Natural killer cell (primary cell): Measurements from ENCODE around the gene PTPRK. TPM values are rescaled to one million over a fixed set of nuclear protein-coding genes. Genes with fewer than 3 reads are reported as not detected.

Experiments used
- ATAC-seq, 3 donors: fragments of 150-1000 bp in 2 of 3; fragments of 200-7000 bp in 1 of 3; cut with Tn5 transposase; 1 replicate in 1 of 3; 2 replicates in 2 of 3; pipeline ENCODE4 v1.10.0; 2021; ENCODE audit warnings: mild to moderate bottlenecking in 2 of 3, moderate library complexity in 2 of 3
- DNase-seq, 2 donors: peaks; one replicate each; pipeline versions ENCODE4 v3.0.0 to v3.0.0-alpha.2; 2013 to 2021; ENCODE audit warnings: mixed read lengths in 1 of 2
- H3K27ac ChIP-seq: one replicate; pipeline ENCODE4 v1.5.1; 2013; ENCODE audit warnings: mild to moderate bottlenecking, low read length
- H3K27me3 ChIP-seq: one replicate; pipeline ENCODE4 v1.6.1; 2013; ENCODE audit warnings: low read length; ENCODE audit not compliant: control insufficient read depth, insufficient read depth
- H3K36me3 ChIP-seq: one replicate; pipeline ENCODE4 v1.6.1; 2013; ENCODE audit warnings: low read length; ENCODE audit not compliant: control insufficient read depth, insufficient read depth
- H3K4me1 ChIP-seq: one replicate; pipeline ENCODE4 v1.6.1; 2013; ENCODE audit warnings: low read length; ENCODE audit not compliant: control insufficient read depth, insufficient read depth
- H3K4me3 ChIP-seq: one replicate; pipeline ENCODE4 v1.5.1; 2013; ENCODE audit warnings: low read length
- H3K9me3 ChIP-seq: one replicate; pipeline ENCODE4 v1.6.1; 2013; ENCODE audit warnings: low read length; ENCODE audit not compliant: control insufficient read depth, insufficient read depth
- H3K27ac Mint-ChIP-seq, 2 donors: one replicate each; pipeline ENCODE4 v1.8.0; 2022; ENCODE audit warnings: mild to moderate bottlenecking in 2 of 2, mixed read lengths in 2 of 2, moderate library complexity in 1 of 2
- H3K27me3 Mint-ChIP-seq, 2 donors: one replicate each; pipeline ENCODE4 v1.8.0; 2022; ENCODE audit warnings: low read depth in 2 of 2, mixed read lengths in 2 of 2
- H3K36me3 Mint-ChIP-seq: one replicate; pipeline ENCODE4 v1.8.0; 2022; ENCODE audit warnings: mixed read lengths
- H3K4me1 Mint-ChIP-seq, 2 donors: one replicate each; pipeline ENCODE4 v1.8.0; 2022; ENCODE audit warnings: mixed read lengths in 2 of 2
- H3K4me3 Mint-ChIP-seq: one replicate; pipeline ENCODE4 v1.8.0; 2022; ENCODE audit warnings: mild to moderate bottlenecking, moderate library complexity, mixed read lengths
- H3K9me3 Mint-ChIP-seq, 2 donors: one replicate each; pipeline ENCODE4 v1.8.0; 2022; ENCODE audit warnings: mixed read lengths in 2 of 2
- WGBS: methylation state at CpG from one replicate; pipeline ENCODE4 v1.1.7; 2013; ENCODE audit warnings: missing lambda C conversion rate; ENCODE audit not compliant: insufficient coverage; 5-methylcytosine and 5-hydroxymethylcytosine counted together
- intact Hi-C: fragments of 100-400 bp; cut with micrococcal nuclease; formaldehyde crosslinking; loops from one replicate; pipeline ENCODE4 v1.14.2; 2022
- total RNA-seq, 4 donors: library from RNA; stranded (reverse); fragments of 120-200 nt in 1 of 4; gene quantifications; one replicate each; pipeline versions ENCODE4 v1.2.3 to v1.2.4, GENCODE V29; 2013 to 2022
- TF ChIP-seq, protein P1 (sequence below): fragments of 200-600 bp; IDR thresholded peaks from one replicate; pipeline ENCODE4 v1.8.0; 2022; ENCODE audit warnings: antibody characterized with exemption

The PTPRK gene
- total RNA-seq, 3 donors from 2014 or later (not counting 1 experiment from before 2014, with no cell fraction given): 0.14 to 1.2 (median 0.95) TPM

DNA sequence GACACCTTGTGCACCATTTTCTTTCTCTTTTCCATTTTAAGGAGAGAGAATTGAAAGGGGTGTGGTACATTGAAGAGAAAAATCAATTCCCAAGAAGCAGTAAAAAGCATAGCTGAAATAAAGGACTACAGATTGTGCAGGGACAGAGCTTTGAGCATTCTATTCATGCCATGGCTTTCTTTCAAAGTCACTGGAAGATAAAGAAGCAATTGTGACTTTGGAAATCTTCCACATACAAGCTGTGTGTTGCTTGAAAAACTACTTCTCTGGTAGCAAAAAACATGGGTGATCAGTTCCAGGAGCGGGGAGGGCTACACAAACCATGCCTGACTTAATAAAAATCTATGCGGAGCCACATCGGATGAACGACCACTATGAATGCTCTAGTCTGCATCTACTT, 389.4 kb downstream of the PTPRK start:
- 97% methylated on average over 3 of the region's 4 CpGs for WGBS
- Mint-ChIP-seq H3K4me3 (no peak overlapping the region), H3K27ac (no peak overlapping the region), H3K4me1 (no peaks in the 10 kb centered on the region), H3K27me3 (no peaks in the 10 kb centered on the region), H3K36me3 (no peaks in the 10 kb centered on the region), H3K9me3 (peaks cover 0 to 2% of the 10 kb centered on the region in 2 donors)
- H3K9me3 ChIP-seq: no peaks in the 10 kb centered on the region
- intact Hi-C loops: no loop called here
- H3K27me3 ChIP-seq: no peaks in the 10 kb centered on the region
- ATAC-seq: no peak
- no peaks in the 10 kb centered on the region for H3K4me1 ChIP-seq
- no peak overlapping the region for H3K4me3 ChIP-seq
- no peak for DNase-seq
- no peak overlapping the region for H3K27ac ChIP-seq
- TF ChIP-seq, protein P1, sequence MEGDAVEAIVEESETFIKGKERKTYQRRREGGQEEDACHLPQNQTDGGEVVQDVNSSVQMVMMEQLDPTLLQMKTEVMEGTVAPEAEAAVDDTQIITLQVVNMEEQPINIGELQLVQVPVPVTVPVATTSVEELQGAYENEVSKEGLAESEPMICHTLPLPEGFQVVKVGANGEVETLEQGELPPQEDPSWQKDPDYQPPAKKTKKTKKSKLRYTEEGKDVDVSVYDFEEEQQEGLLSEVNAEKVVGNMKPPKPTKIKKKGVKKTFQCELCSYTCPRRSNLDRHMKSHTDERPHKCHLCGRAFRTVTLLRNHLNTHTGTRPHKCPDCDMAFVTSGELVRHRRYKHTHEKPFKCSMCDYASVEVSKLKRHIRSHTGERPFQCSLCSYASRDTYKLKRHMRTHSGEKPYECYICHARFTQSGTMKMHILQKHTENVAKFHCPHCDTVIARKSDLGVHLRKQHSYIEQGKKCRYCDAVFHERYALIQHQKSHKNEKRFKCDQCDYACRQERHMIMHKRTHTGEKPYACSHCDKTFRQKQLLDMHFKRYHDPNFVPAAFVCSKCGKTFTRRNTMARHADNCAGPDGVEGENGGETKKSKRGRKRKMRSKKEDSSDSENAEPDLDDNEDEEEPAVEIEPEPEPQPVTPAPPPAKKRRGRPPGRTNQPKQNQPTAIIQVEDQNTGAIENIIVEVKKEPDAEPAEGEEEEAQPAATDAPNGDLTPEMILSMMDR: no peak
- H3K36me3 ChIP-seq: no peaks in the 10 kb centered on the region

DNA sequence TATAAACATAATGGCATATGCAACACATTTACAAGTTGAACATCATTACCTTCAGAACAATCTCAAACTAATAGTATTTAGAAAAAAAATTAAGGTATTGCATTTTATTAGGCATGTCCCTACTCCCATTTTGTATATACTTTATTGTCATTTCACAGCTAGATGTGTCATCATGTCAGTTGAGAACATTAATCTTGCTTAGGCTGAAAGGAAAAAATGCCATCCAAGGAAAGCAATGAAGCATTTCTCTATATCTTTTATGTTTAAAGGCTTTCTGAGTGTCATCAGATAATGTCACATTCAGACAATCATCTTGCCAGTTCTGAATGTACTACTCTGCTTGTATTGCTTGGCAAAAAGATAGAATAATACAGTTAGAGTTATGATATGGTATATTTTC, 390.7 kb downstream of the PTPRK start:
- Histone ChIP-seq H3K27me3 (no peaks in the 10 kb centered on the region), H3K27ac (no peak overlapping the region), H3K4me3 (no peak overlapping the region), H3K36me3 (no peaks in the 10 kb centered on the region), H3K9me3 (no peaks in the 10 kb centered on the region), H3K4me1 (no peaks in the 10 kb centered on the region)
- DNase-seq (no peak), ATAC-seq (no peak)
- Mint-ChIP-seq H3K36me3 (no peaks in the 10 kb centered on the region), H3K27ac (no peak overlapping the region), H3K4me3 (no peak overlapping the region), H3K27me3 (no peaks in the 10 kb centered on the region), H3K9me3 (no peaks in the 10 kb centered on the region), H3K4me1 (no peaks in the 10 kb centered on the region)
- TF ChIP-seq, protein P1: no peak
- intact Hi-C loops: no loop called here

DNA sequence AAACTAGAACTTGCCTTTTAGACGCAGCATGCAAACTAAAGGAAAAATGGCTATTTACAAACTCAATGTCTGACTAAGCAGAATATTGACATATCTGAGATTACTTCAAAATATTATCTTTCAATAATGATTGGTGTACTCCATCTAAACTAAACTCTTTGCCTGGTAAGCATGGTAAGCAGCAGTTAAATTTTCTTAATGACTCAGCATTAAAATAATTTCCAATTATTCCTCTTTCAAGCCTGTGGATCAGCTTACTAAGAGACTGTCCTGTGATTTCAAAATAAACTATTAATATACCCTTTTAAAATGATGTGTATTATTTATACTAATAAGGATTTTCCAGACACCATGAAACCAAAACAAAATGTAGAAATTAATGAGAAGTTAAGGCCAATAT, 392.7 kb downstream of the PTPRK start:
- no peak overlapping the region for H3K27ac ChIP-seq
- intact Hi-C loops: no loop called here

DNA sequence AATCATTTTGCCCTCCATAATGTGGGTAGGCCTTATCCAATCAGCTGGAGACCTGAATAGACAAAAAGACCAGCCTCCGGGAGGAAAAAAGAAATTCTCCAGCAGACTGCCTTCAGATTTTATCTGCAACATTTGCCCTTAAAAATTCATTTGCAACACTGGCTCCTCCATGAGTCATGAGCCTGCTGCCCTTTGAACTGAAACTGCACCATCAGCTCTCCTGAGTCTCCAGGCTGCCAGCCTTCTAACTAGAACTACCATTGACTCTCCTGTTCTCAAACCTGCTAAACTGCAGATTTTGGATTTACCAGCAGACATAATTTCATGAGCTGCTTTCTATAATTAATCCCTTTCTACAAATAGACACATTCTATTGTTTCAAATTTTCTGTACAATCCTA, 395.7 kb downstream of the PTPRK start:
- Mint-ChIP-seq H3K4me1 (no peaks in the 10 kb centered on the region), H3K27ac (no peak overlapping the region), H3K27me3 (no peaks in the 10 kb centered on the region), H3K36me3 (no peaks in the 10 kb centered on the region), H3K4me3 (no peak overlapping the region), H3K9me3 (no peaks in the 10 kb centered on the region)
- Histone ChIP-seq H3K9me3 (no peaks in the 10 kb centered on the region), H3K4me3 (no peak overlapping the region), H3K27me3 (no peaks in the 10 kb centered on the region), H3K4me1 (no peaks in the 10 kb centered on the region), H3K36me3 (no peaks in the 10 kb centered on the region), H3K27ac (no peak overlapping the region)
- TF ChIP-seq, protein P1: no peak
- intact Hi-C loops: no loop called here
- WGBS: 88% methylated on average over 1 of the region's 1 CpG
- no peak for ATAC-seq
- DNase-seq: no peak

More for the DNA sequence above, 392.7 kb downstream of the PTPRK start:
- Mint-ChIP-seq H3K4me3 (no peak overlapping the region), H3K27ac (no peak overlapping the region), H3K27me3 (no peaks in the 10 kb centered on the region), H3K4me1 (no peaks in the 10 kb centered on the region), H3K36me3 (no peaks in the 10 kb centered on the region), H3K9me3 (no peaks in the 10 kb centered on the region)
- TF ChIP-seq, protein P1: no peak
- no peak for DNase-seq
- Histone ChIP-seq H3K27me3 (no peaks in the 10 kb centered on the region), H3K4me3 (no peak overlapping the region), H3K9me3 (no peaks in the 10 kb centered on the region), H3K4me1 (no peaks in the 10 kb centered on the region), H3K36me3 (no peaks in the 10 kb centered on the region)
- no peak for ATAC-seq
- 100% methylated on average over 1 of the region's 1 CpG for WGBS
